ENCODE measurements around the gene GPR139. TPM values are rescaled to one million over a fixed set of nuclear protein-coding genes. Genes with fewer than 3 reads are reported as not detected.

The GPR139 gene
- total RNA-seq, 1 donor from 2014 or later = not detected

DNA sequence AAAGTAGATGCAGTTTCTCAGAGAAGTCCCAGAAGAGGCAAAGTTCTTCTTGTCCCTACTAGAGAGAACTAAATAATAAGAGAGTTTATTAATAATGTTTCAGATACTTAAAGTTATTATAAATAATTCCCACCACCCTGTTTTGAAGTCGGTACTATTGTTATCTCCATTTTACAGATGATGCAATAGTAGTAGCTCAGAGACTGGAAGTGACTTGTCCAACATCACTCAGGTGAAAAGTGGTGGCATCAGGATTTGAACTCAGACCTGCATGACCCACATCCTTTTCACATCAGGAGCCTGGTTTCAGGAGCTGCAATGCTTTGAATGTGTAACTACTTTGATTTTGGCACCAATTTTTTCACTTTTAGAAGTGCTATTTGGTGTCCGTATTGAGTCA is 52.7 kb downstream of the GPR139 start:
- Mint-ChIP-seq H3K4me1 (no peaks in the 10 kb centered on the region), H3K9me3 (no peaks in the 10 kb centered on the region), H3K27ac (no peak overlapping the region), H3K36me3 (no peaks in the 10 kb centered on the region), H3K27me3 (ENCODE audit: insufficient read depth, low read depth) (peaks cover 5% of the 10 kb centered on the region), H3K4me3 (no peak overlapping the region)
- no peak overlapping the region for H3K9ac ChIP-seq
- no peaks in the 10 kb centered on the region for H3K27me3 ChIP-seq
- no peak overlapping the region for H3K4me3 ChIP-seq
- no peak for DNase-seq (ENCODE audit: low spot score)
- TF ChIP-seq CTCF (IDR thresholded peaks at IDR 0.05) (no peak), EZH2phosphoT487 (IDR thresholded peaks at IDR 0.05) (no peak), EZH2 (IDR thresholded peaks at IDR 0.05) (no peak)
- H3K4me2 ChIP-seq = no peak overlapping the region
- H3K36me3 ChIP-seq = no peaks in the 10 kb centered on the region
- no peaks in the 10 kb centered on the region for H3K79me2 ChIP-seq (ENCODE audit: low read depth)
- no peaks in the 10 kb centered on the region for H3K9me3 ChIP-seq (ENCODE audit: low read depth)
- peaks cover 4% of the 10 kb centered on the region for H4K20me1 ChIP-seq (ENCODE audit: low read depth)
- H2AFZ ChIP-seq (replicated peaks) = no peak overlapping the region
- no peak overlapping the region for H3K27ac ChIP-seq
- no peaks in the 10 kb centered on the region for H3K4me1 ChIP-seq
- no peaks in the 10 kb centered on the region for H3F3A ChIP-seq (ENCODE audit: low read depth)

DNA sequence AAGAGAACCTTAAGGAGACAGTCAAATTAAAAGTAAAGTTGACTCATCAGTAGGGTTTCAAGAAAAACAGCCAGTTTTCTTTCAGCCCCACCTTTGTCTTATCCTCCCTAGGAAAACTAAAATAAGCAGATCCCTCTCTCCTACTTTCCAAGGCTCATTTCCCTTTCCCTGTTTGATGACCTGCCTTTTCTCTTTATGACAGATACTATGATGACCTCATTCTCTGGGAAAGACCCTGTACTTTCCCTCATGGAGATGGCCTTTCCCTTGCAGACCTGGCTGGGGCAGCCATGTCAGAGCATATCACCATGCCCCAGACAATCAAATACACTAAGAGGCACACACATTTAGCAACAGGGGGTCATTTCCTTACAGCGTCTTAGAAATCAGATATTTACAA is 53.6 kb downstream of the GPR139 start:
- Mint-ChIP-seq H3K27me3 (ENCODE audit: insufficient read depth, low read depth) (peaks cover 5% of the 10 kb centered on the region), H3K36me3 (no peaks in the 10 kb centered on the region), H3K27ac (no peak overlapping the region), H3K4me3 (no peak overlapping the region), H3K4me1 (no peaks in the 10 kb centered on the region), H3K9me3 (no peaks in the 10 kb centered on the region)
- no peak overlapping the region for H2AFZ ChIP-seq (replicated peaks)
- no peak for TF ChIP-seq EZH2phosphoT487 (IDR thresholded peaks at IDR 0.05)
- no peak for TF ChIP-seq EZH2 (IDR thresholded peaks at IDR 0.05)
- no peak for TF ChIP-seq CTCF (IDR thresholded peaks at IDR 0.05)
- no peaks in the 10 kb centered on the region for H3K9me3 ChIP-seq (ENCODE audit: low read depth)
- H3K4me2 ChIP-seq = no peak overlapping the region
- no peaks in the 10 kb centered on the region for H3K27me3 ChIP-seq
- no peaks in the 10 kb centered on the region for H3K4me1 ChIP-seq
- H4K20me1 ChIP-seq (ENCODE audit: low read depth) = peaks cover 4% of the 10 kb centered on the region
- H3K9ac ChIP-seq = no peak overlapping the region
- H3K79me2 ChIP-seq (ENCODE audit: low read depth) = no peaks in the 10 kb centered on the region
- no peaks in the 10 kb centered on the region for H3K36me3 ChIP-seq
- H3K4me3 ChIP-seq = no peak overlapping the region
- DNase-seq (ENCODE audit: low spot score) = no peak
- no peak overlapping the region for H3K27ac ChIP-seq
- H3F3A ChIP-seq (ENCODE audit: low read depth) = no peaks in the 10 kb centered on the region

DNA sequence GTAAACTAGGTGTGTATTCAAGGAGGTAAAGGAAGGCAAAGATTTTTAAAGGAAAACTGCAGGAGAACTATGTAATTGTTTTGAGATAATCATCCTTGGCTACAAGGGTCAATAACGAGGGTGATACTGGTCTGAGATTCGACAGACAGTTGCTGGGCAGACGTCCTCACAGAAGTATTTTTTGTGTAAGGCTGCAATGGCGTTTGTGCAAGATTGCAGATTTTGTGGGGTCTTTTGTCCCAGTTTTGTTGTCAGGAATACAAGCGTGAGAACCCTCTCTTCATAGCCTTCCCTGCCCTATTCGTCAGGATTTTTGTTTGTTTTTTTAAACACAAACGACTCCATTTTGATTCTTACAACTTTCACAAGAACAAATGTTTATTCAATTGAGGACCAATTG is 57.5 kb downstream of the GPR139 start:
- peaks cover 6% of the 10 kb centered on the region for H3K27me3 Mint-ChIP-seq (ENCODE audit: insufficient read depth, low read depth)
- no peaks in the 10 kb centered on the region for H3K9me3 Mint-ChIP-seq
- Histone ChIP-seq H3F3A (ENCODE audit: low read depth) (no peaks in the 10 kb centered on the region), H3K36me3 (no peaks in the 10 kb centered on the region), H3K9me3 (ENCODE audit: low read depth) (no peaks in the 10 kb centered on the region), H3K4me2 (no peak overlapping the region), H3K9ac (no peak overlapping the region), H2AFZ (replicated peaks) (no peak overlapping the region), H4K20me1 (ENCODE audit: low read depth) (no peaks in the 10 kb centered on the region), H3K4me1 (no peaks in the 10 kb centered on the region), H3K4me3 (no peak overlapping the region), H3K27me3 (no peaks in the 10 kb centered on the region), H3K27ac (no peak overlapping the region), H3K79me2 (ENCODE audit: low read depth) (no peaks in the 10 kb centered on the region)
- no peak overlapping the region for H3K4me3 Mint-ChIP-seq
- no peak for TF ChIP-seq EZH2 (IDR thresholded peaks at IDR 0.05)
- no peak for TF ChIP-seq EZH2phosphoT487 (IDR thresholded peaks at IDR 0.05)
- TF ChIP-seq CTCF (IDR thresholded peaks at IDR 0.05) = no peak
- no peak for DNase-seq (ENCODE audit: low spot score)
- no peak overlapping the region for H3K27ac Mint-ChIP-seq
- H3K36me3 Mint-ChIP-seq = no peaks in the 10 kb centered on the region
- H3K4me1 Mint-ChIP-seq = no peaks in the 10 kb centered on the region

Measured in neural progenitor cell (in vitro differentiated cells).